Measurements from ENCODE around the gene HTRA2. TPM values are rescaled to one million over a fixed set of nuclear protein-coding genes. Genes with fewer than 3 reads are reported as not detected.

HTRA2 gene
- total and polyA plus RNA-seq, 4 donors, result 13.3 to 81.8 (median 18.5) TPM

- Histone ChIP-seq H3K9ac (ENCODE audit: low read depth in 1 of 2, low read length in 2 of 2) (no peak overlapping the region), H3K4me1 (ENCODE audit: control insufficient read depth in 4 of 4, insufficient read depth in 4 of 4, low read length in 3 of 4) (peaks cover 39 to 72% (median 67%) of the 10 kb centered on the region in 4 donors), H3K4me3 (ENCODE audit: low read depth in 1 of 3, low read length in 3 of 3) (peak overlapping the region in 2 of 3 donors; percentile 9 to 25), H3K27me3 (ENCODE audit: control insufficient read depth in 4 of 4, insufficient read depth in 4 of 4, low read length in 3 of 4) (no peaks in the 10 kb centered on the region), H3K36me3 (ENCODE audit: control insufficient read depth in 4 of 4, insufficient read depth in 3 of 4, low read depth in 1 of 4, low read length in 3 of 4) (peaks cover 9 to 16% (median 12%) of the 10 kb centered on the region in 4 donors), H3K9me3 (ENCODE audit: control insufficient read depth in 4 of 4, low read length in 3 of 4) (no peaks in the 10 kb centered on the region), H3K27ac (ENCODE audit: low read depth in 1 of 2, low read length in 2 of 2) (peak overlapping the region; percentile 38 to 50)
- TF ChIP-seq EGR1 (IDR thresholded peaks at IDR 0.05; ENCODE audit: low read depth in 2 of 2) (no peak), JUND (IDR thresholded peaks at IDR 0.05) (peak in 1 of 2 donors; percentile 88), TAF1 (conservative IDR thresholded peaks at IDR 0.05) (no peak), NR2F2 (IDR thresholded peaks at IDR 0.05) (peak; percentile 58), CTCF (IDR thresholded peaks at IDR 0.05; ENCODE audit: low read depth, low read length, missing input control) (peak; percentile 13), SP1 (IDR thresholded peaks at IDR 0.05) (peak; percentile 86), REST (IDR thresholded peaks at IDR 0.05) (no peak), YY1 (IDR thresholded peaks at IDR 0.05) (peak; percentile 66), ATF3 (IDR thresholded peaks at IDR 0.05) (peak; percentile 45), GABPA (IDR thresholded peaks at IDR 0.05 in 1 of 2, conservative IDR thresholded peaks at IDR 0.05 in 1 of 2) (peak in 1 of 2 donors; percentile 70), RAD21 (IDR thresholded peaks at IDR 0.05) (peak; percentile 46 to 51), HNF4A (conservative IDR thresholded peaks at IDR 0.05) (peak; percentile 91 to 95), FOXA1 (IDR thresholded peaks at IDR 0.05) (no peak), ZBTB33 (IDR thresholded peaks at IDR 0.05) (peak; percentile 75), RXRA (IDR thresholded peaks at IDR 0.05) (peak; percentile 91 to 96), MAX (IDR thresholded peaks at IDR 0.05) (peak; percentile 51), HNF4G (IDR thresholded peaks at IDR 0.05) (peak; percentile 78), FOXA2 (IDR thresholded peaks at IDR 0.05) (peak; percentile 25)
- no peak for DNase-seq (ENCODE audit: low spot score)
- 45% methylated on average over 9 of the region's 9 CpGs for WGBS
These were observed 40.9 kb upstream of the HTRA2 start for GRCh38 chr2:74488643-74489481.

All from liver (tissue), 9 donors.